ENCODE data around the gene C22orf39. TPM values are rescaled to one million over a fixed set of nuclear protein-coding genes. Genes with fewer than 3 reads are reported as not detected.

C22orf39 gene
- total RNA-seq, 4 donors from 2014 or later = 52.7 to 75.3 (median 57.3) TPM

GRCh38 chr22:19461506-19461905 lies 14.0 kb upstream of the C22orf39 start:
- ATAC-seq (ENCODE audit: low FRiP score) = no peak
- TF ChIP-seq, protein P1, sequence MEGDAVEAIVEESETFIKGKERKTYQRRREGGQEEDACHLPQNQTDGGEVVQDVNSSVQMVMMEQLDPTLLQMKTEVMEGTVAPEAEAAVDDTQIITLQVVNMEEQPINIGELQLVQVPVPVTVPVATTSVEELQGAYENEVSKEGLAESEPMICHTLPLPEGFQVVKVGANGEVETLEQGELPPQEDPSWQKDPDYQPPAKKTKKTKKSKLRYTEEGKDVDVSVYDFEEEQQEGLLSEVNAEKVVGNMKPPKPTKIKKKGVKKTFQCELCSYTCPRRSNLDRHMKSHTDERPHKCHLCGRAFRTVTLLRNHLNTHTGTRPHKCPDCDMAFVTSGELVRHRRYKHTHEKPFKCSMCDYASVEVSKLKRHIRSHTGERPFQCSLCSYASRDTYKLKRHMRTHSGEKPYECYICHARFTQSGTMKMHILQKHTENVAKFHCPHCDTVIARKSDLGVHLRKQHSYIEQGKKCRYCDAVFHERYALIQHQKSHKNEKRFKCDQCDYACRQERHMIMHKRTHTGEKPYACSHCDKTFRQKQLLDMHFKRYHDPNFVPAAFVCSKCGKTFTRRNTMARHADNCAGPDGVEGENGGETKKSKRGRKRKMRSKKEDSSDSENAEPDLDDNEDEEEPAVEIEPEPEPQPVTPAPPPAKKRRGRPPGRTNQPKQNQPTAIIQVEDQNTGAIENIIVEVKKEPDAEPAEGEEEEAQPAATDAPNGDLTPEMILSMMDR (IDR thresholded peaks at IDR 0.05) = no peak
- DNase-seq (ENCODE audit: low spot score) = no peak

DNA sequence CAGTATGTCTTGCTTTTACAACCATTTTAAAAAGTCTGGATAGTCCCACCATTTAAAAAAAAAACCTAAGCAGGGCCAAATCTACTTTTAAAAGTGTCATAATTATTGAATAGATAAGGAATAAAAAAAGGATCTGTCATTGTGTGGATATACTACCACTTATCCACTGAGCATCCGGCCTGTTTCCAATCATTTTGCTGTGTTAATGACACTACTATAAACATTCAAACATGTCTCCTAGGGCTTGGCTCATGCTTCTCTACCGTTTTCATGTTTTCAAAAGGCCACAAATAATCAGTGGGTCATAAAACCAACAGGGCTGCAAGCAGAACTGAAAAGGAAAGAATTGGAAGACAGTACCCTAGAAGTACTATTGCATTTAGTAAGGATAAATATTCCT lies 12.5 kb upstream of the C22orf39 start:
- TF ChIP-seq, protein P1 (IDR thresholded peaks at IDR 0.05) = no peak
- no peak for DNase-seq (ENCODE audit: low spot score)
- no peak for ATAC-seq (ENCODE audit: low FRiP score)

DNA sequence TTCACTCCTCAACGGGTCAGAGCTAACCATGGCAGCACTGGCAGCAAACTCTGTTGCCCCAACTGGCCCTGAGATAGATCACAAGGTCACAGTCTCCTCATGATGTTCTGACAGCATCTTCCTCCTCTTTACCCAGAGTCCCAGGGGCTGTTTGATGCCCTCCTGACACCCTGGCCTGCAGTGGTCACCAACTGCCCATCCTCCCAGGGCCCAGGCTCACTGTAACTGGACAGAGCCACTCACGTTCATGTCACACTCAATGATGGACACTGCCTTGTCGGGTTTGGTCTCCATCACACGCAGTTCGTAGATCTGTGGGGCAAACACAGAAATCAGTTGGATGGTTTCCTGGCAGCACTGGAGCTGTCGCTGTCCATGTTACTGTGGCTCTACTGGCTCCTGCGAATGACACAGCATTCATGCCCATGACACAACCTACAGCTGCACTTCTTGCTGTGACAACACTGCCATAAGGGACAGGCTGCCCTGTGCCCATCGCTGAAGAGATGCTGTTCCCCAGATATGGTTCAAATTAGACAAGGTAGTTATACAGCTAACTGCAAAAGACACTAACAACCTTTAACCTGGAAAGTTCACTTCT lies 10.4 kb upstream of the C22orf39 start:
- ATAC-seq (ENCODE audit: low FRiP score) (no peak), DNase-seq (ENCODE audit: low spot score) (no peak)
- TF ChIP-seq, protein P1 (IDR thresholded peaks at IDR 0.05) = no peak

DNA sequence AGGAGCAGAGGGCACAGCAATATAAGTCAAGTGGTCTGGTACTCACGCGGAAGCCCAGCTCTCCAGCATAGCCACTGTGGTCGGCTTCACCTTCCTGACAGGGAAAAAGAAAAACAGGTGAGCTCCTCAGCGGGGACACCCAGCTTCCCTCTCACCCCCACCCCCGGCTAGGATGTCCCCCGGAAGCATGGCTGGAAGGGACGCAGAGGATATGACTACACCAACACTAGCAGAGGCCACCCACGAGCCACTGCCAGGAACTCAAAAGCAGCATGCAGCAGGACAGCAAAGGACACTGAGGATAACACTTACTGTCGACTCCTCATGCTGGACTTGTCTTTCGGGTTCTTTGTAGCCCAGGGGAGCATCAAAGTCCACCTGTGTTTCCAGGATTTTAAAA lies 9.0 kb upstream of the C22orf39 start:
- DNase-seq (ENCODE audit: low spot score) = no peak
- ATAC-seq (ENCODE audit: low FRiP score) = no peak
- TF ChIP-seq, protein P1 (IDR thresholded peaks at IDR 0.05) = no peak

- TF ChIP-seq, protein P1 (IDR thresholded peaks at IDR 0.05) = no peak
- no peak for DNase-seq (ENCODE audit: low spot score)
- no peak for ATAC-seq (ENCODE audit: low FRiP score)
These were observed 8.3 kb upstream of the C22orf39 start for GRCh38 chr22:19455585-19456370.

DNA sequence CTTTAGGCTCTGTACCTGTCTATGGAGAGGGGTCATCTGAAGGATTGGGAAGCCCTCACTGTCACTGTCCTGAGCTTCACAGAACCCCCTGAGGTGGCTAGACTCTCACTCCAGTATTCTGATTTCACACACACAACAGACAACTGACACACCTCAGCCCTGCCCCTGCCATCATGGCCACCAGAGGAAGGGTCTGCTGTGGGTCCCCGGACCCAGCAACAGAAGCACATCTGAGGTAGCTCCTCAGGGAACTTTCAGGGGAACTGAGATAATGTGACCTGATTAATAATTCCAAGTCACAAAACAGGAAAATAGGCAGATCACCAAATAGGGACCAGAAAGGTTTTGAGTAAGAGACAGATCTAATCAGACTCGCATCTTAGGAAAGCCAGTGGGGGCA lies 7.5 kb upstream of the C22orf39 start:
- no peak for DNase-seq (ENCODE audit: low spot score)
- TF ChIP-seq, protein P1 (IDR thresholded peaks at IDR 0.05) = no peak
- ATAC-seq (ENCODE audit: low FRiP score) = no peak

DNA sequence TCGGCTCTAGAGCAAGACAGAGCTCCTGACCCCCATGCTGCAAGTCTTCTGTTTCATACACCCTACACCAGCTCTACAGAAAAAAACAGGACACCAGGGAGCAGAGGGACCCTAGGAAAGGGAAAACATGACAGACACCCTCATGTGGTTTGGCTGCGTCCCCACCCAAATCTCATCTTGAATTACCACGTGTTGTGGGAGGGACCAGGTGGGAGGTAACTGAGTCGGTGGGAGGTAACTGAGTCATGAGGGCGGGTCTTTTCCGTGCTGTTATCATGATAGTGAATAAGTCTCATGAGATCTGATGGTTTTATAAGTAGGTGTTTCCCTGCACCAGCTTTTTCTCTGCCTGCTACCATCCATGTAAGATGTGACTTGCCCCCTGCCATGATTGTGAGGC lies 6.6 kb upstream of the C22orf39 start:
- DNase-seq (ENCODE audit: low spot score) = no peak
- TF ChIP-seq, protein P1 (IDR thresholded peaks at IDR 0.05) = no peak
- no peak for ATAC-seq (ENCODE audit: low FRiP score)

All from omental fat pad (tissue), 4 donors.